ENCODE measurements around the gene PPP4R2.

PPP4R2 gene

DNA sequence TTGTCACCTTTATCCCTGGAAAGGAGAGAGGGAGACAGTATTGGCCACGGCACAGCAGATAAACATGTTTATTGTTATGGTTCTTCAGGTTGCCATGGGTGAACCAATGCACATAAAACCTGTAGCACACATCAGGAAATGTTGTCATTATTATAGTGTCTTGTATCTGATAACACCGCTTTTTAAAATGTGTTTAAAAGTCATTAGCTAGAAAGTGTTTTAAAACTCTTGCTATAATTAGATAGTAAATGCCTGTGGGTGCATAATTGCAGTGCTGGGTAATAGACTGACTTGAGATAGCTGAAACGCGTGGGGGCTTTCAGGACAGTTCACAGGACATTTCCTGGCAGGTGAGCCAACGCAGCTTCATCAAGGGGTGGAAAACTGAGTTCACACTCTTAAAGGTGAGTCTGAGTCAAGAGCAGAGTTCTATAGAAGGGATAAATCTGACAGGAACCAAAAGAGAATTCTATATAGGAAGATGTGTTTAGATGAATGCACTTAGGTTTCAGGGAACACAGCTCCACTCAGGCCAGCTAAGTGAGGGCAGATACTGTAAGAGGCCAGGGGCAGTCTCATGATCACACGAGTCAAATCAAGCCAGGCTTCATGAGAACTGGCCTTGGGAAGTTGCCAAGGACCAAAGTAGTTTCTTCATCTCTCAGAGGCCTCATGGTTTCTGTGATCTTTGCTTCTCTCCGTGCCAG lies 35.6 kb upstream of the PPP4R2 start:
- no peaks in the 10 kb centered on the region for H3K27me3 ChIP-seq (ENCODE audit: insufficient read depth, poor library complexity, severe bottlenecking)
- H3K27ac ChIP-seq (replicated peaks), result no peak overlapping the region
- DNase-seq (ENCODE audit: low read depth in 1 of 2, low spot score in 1 of 2), result peak in 1 of 2 experiments; percentile 26
- no peak for TF ChIP-seq SPI1 (IDR thresholded peaks at IDR 0.05; ENCODE audit: borderline replicate concordance, low read depth)
- no peak for TF ChIP-seq GABPA (IDR thresholded peaks at IDR 0.05; ENCODE audit: low read depth)
- TF ChIP-seq, protein P1, sequence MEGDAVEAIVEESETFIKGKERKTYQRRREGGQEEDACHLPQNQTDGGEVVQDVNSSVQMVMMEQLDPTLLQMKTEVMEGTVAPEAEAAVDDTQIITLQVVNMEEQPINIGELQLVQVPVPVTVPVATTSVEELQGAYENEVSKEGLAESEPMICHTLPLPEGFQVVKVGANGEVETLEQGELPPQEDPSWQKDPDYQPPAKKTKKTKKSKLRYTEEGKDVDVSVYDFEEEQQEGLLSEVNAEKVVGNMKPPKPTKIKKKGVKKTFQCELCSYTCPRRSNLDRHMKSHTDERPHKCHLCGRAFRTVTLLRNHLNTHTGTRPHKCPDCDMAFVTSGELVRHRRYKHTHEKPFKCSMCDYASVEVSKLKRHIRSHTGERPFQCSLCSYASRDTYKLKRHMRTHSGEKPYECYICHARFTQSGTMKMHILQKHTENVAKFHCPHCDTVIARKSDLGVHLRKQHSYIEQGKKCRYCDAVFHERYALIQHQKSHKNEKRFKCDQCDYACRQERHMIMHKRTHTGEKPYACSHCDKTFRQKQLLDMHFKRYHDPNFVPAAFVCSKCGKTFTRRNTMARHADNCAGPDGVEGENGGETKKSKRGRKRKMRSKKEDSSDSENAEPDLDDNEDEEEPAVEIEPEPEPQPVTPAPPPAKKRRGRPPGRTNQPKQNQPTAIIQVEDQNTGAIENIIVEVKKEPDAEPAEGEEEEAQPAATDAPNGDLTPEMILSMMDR (IDR thresholded peaks at IDR 0.05; ENCODE audit: insufficient read depth, low read length), result no peak
- TF ChIP-seq, protein P2, sequence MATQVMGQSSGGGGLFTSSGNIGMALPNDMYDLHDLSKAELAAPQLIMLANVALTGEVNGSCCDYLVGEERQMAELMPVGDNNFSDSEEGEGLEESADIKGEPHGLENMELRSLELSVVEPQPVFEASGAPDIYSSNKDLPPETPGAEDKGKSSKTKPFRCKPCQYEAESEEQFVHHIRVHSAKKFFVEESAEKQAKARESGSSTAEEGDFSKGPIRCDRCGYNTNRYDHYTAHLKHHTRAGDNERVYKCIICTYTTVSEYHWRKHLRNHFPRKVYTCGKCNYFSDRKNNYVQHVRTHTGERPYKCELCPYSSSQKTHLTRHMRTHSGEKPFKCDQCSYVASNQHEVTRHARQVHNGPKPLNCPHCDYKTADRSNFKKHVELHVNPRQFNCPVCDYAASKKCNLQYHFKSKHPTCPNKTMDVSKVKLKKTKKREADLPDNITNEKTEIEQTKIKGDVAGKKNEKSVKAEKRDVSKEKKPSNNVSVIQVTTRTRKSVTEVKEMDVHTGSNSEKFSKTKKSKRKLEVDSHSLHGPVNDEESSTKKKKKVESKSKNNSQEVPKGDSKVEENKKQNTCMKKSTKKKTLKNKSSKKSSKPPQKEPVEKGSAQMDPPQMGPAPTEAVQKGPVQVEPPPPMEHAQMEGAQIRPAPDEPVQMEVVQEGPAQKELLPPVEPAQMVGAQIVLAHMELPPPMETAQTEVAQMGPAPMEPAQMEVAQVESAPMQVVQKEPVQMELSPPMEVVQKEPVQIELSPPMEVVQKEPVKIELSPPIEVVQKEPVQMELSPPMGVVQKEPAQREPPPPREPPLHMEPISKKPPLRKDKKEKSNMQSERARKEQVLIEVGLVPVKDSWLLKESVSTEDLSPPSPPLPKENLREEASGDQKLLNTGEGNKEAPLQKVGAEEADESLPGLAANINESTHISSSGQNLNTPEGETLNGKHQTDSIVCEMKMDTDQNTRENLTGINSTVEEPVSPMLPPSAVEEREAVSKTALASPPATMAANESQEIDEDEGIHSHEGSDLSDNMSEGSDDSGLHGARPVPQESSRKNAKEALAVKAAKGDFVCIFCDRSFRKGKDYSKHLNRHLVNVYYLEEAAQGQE (IDR thresholded peaks at IDR 0.05; ENCODE audit: insufficient replicate concordance, low read depth), result no peak
- no peak for TF ChIP-seq POLR2AphosphoS5 (IDR thresholded peaks at IDR 0.05; ENCODE audit: low read depth)
- no peak overlapping the region for H3K4me3 ChIP-seq (replicated peaks; ENCODE audit: insufficient read depth, low read length)

DNA sequence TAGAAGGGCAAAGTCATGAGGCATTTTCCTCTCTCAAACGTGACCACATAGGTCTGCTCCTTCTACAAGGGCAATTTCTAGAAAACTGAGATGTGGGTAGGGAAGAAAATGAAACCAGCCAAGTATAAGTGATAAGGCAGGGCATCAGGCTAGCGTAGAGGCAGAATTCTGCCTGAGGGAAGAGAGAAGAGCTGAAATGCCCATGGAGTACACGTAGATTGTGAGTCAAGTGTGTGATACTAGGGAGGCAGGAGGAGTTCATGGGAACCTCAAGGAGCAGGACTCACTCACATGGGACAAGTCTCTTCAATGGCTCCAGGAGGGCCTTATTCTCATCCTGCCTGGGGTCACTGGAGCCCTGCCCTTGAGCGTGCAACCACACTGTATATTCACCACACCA lies 34.9 kb upstream of the PPP4R2 start:
- Histone ChIP-seq H3K4me3 (replicated peaks; ENCODE audit: insufficient read depth, low read length) (no peak overlapping the region), H3K27me3 (ENCODE audit: insufficient read depth, poor library complexity, severe bottlenecking) (no peaks in the 10 kb centered on the region), H3K27ac (replicated peaks) (no peak overlapping the region)
- TF ChIP-seq SPI1 (IDR thresholded peaks at IDR 0.05; ENCODE audit: borderline replicate concordance, low read depth) (no peak), GABPA (IDR thresholded peaks at IDR 0.05; ENCODE audit: low read depth) (no peak), POLR2AphosphoS5 (IDR thresholded peaks at IDR 0.05; ENCODE audit: low read depth) (no peak)
- TF ChIP-seq, protein P1 (IDR thresholded peaks at IDR 0.05; ENCODE audit: insufficient read depth, low read length), result no peak
- TF ChIP-seq, protein P2 (IDR thresholded peaks at IDR 0.05; ENCODE audit: insufficient replicate concordance, low read depth), result no peak
- no peak for DNase-seq (ENCODE audit: low read depth in 1 of 2, low spot score in 1 of 2)

DNA sequence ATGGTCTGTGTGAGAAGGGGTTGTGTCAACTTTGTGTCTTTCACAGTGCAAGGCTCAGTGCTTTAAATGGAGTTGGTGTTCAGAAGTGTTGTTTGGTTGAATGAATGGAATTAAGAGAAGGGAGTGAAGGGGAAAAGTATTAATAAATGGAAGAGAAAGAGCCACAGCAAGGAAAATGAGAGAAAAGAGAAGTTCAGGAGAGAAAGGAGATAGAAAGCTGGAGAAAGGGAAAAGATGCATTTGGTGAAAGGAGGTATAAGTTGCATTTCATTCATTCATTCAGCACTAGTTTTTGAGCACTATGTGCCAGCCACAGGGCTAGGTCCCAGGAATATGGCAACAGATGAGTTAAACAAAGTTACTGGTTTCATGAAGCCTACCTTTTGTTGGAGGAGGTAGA lies 34.3 kb upstream of the PPP4R2 start:
- H3K27ac ChIP-seq (replicated peaks), result no peak overlapping the region
- no peaks in the 10 kb centered on the region for H3K27me3 ChIP-seq (ENCODE audit: insufficient read depth, poor library complexity, severe bottlenecking)
- no peak for DNase-seq (ENCODE audit: low read depth in 1 of 2, low spot score in 1 of 2)
- TF ChIP-seq, protein P1 (IDR thresholded peaks at IDR 0.05; ENCODE audit: insufficient read depth, low read length), result no peak
- TF ChIP-seq SPI1 (IDR thresholded peaks at IDR 0.05; ENCODE audit: borderline replicate concordance, low read depth) (no peak), POLR2AphosphoS5 (IDR thresholded peaks at IDR 0.05; ENCODE audit: low read depth) (no peak), GABPA (IDR thresholded peaks at IDR 0.05; ENCODE audit: low read depth) (no peak)
- TF ChIP-seq, protein P2 (IDR thresholded peaks at IDR 0.05; ENCODE audit: insufficient replicate concordance, low read depth), result no peak
- H3K4me3 ChIP-seq (replicated peaks; ENCODE audit: insufficient read depth, low read length), result no peak overlapping the region
